Ovary (tissue), 9 donors: ENCODE results near the gene CELF2. TPM values are rescaled to one million over a fixed set of nuclear protein-coding genes. Genes with fewer than 3 reads are reported as not detected.
A peak's percentile ranks its signal among the peaks of the same experiment; 100 is the strongest.

Experiments
- DNase-seq, 5 donors: peaks; one replicate each; pipeline ENCODE4 v3.0.0-alpha.2; 2019 to 2020
- H3K27ac ChIP-seq, 2 donors: fragments of 200-600 bp; one replicate each; pipeline versions ENCODE4 v1.5.1 to v1.8.0; 2019 to 2022
- H3K27me3 ChIP-seq: fragments of 200-600 bp; one replicate; pipeline ENCODE4 v1.8.0; 2022
- H3K36me3 ChIP-seq: fragments of 200-600 bp; sonication (generic); one replicate; pipeline ENCODE4 v1.5.1; 2019
- H3K4me1 ChIP-seq: one replicate; pipeline ENCODE4 v1.8.1; 2013; ENCODE audit warnings: mild to moderate bottlenecking, moderate library complexity; ENCODE audit not compliant: insufficient read depth
- H3K4me3 ChIP-seq: fragments of 200-600 bp; sonication (generic); one replicate; pipeline ENCODE4 v1.5.1; 2017
- H3K9me3 ChIP-seq, 2 donors: fragments of 200-600 bp in 1 of 2; sonication (generic) in 1 of 2; one replicate each; pipeline versions ENCODE4 v1.5.1 to v1.8.1; 2013 to 2019; ENCODE audit warnings: mild to moderate bottlenecking in 1 of 2, moderate library complexity in 1 of 2
- CTCF ChIP-seq, 3 donors: fragments of 450-650 bp in 2 of 3; fragments of 200-600 bp in 1 of 3; IDR thresholded peaks; one replicate each; pipeline versions ENCODE4 v1.5.1 to v1.8.0; 2016 to 2022; ENCODE audit warnings: antibody characterized with exemption in 3 of 3, mild to moderate bottlenecking in 1 of 3
- EP300 ChIP-seq: sonication (generic); formaldehyde crosslinking; IDR thresholded peaks from one replicate; pipeline ENCODE4 v1.6.1; 2017; ENCODE audit warnings: antibody characterized with exemption
- POLR2A ChIP-seq: fragments of 450-650 bp; IDR thresholded peaks from one replicate; pipeline ENCODE4 v1.6.1; 2017; ENCODE audit warnings: antibody characterized with exemption, mild to moderate bottlenecking, moderate library complexity
- WGBS, 3 donors: extraction: QIAGEN DNeasy Blood & Tissue Kit in 1 of 3; methylation state at CpG; one replicate each; pipeline versions ENCODE4 v1.1.5 to v1.1.7; 2013 to 2017; 5-methylcytosine and 5-hydroxymethylcytosine counted together
- intact Hi-C, 4 donors: fragments of 100-400 bp; cut with DNase I; formaldehyde crosslinking; loops; one replicate each; pipeline versions ENCODE4 v1.11.0 to v1.15.1; 2022 to 2023
- polyA plus RNA-seq, 2 donors: library from polyadenylated mRNA; stranded (reverse); fragments of 200-250 nt in 1 of 2; fragments of 350-450 nt in 1 of 2; fragmentation: Illumina TruSeq in 1 of 2; extraction: RNeasy Lipid Tissue Mini Kit (QIAGEN cat#74804) in 1 of 2; gene quantifications; one replicate each; pipeline ENCODE4 v1.2.3, GENCODE V29; 2013 to 2014
- total RNA-seq, 7 donors: library from RNA; depleted of rRNA in 2 of 7; stranded (reverse); fragments of >200 nt in 2 of 7; fragmentation: NEBNext Ultra II Directional in 3 of 7; extraction: Animal tissue kit (Norgen Biotek cat#: 25700) in 3 of 7; gene quantifications; one replicate each; pipeline versions ENCODE4 v1.1.0 to v1.2.4, GENCODE V29; 2016 to 2023
- donor health status: DM: no; HTN: no; CAD: no; lungs with moderate emphysema.
- donor health status: DM: no; HTN: no; CAD: no.
- donor health status: Bipolar disorder and iron deficiency.
- donor health status: DM: yes; HTN: yes; CAD: no.
- donor health status: DM: no; HTN: no; CAD: no.
- donor health status: DM: yes; HTN: yes; CAD: no.

Gene CELF2
- total and polyA plus RNA-seq, 9 donors = 38.8 to 107 (median 69.0) TPM

- Histone ChIP-seq H3K9me3 (no peaks in the 10 kb centered on the region), H3K4me3 (no peak overlapping the region), H3K36me3 (no peaks in the 10 kb centered on the region), H3K27me3 (no peaks in the 10 kb centered on the region), H3K27ac (peak overlapping the region in 1 of 2 donors; percentile 74), H3K4me1 (peaks cover 27% of the 10 kb centered on the region)
- TF ChIP-seq CTCF (IDR thresholded peaks at IDR 0.05) = no peak
- TF ChIP-seq POLR2A = no peak
- no peak for TF ChIP-seq EP300
- no peak for DNase-seq
- 63 to 71% (median 65%) methylated on average over 10 of the region's 10 CpGs for WGBS, 3 donors
- intact Hi-C loops = no loop called here
Measured at GRCh38 chr10:11050301-11051287, 32.9 kb downstream of the CELF2 start.

GRCh38 chr10:11057018-11057417 lies 39.3 kb downstream of the CELF2 start:
- WGBS, 3 donors = 28 to 51% (median 45%) methylated on average over 6 of the region's 6 CpGs

DNA sequence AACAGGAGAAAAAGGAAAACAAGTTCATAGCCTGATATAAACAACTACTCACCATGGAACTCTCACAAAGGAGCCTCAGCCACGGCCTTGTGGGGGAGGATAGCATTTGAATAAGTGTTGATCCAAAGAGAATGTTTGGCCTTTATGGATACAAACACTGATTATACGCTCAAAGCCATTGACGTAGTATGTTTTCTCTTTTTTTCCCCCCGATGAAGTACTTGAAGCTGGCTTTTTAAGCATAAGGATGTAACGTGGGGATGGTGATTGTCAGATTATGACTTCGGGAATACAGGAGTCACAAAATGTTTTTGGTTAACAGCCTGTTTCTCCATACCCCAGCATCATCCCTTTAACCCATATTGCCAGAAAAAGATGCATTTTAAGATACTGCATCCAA lies 39.8 kb downstream of the CELF2 start:
- peak; percentile 47 to 71 (median 67) for DNase-seq
- WGBS, 3 donors = 14 to 29% (median 20%) methylated on average over 6 of the region's 6 CpGs
- Histone ChIP-seq H3K9me3 (no peaks in the 10 kb centered on the region), H3K4me3 (no peak overlapping the region), H3K36me3 (no peaks in the 10 kb centered on the region), H3K27ac (peak overlapping the region; percentile 63 to 73), H3K27me3 (no peaks in the 10 kb centered on the region), H3K4me1 (peaks cover 9% of the 10 kb centered on the region)
- intact Hi-C loops = no loop called here
- TF ChIP-seq EP300 (no peak), POLR2A (no peak), CTCF (IDR thresholded peaks at IDR 0.05) (no peak)

More at GRCh38 chr10:11057018-11057417, 39.3 kb downstream of the CELF2 start:
- peak overlapping the region; percentile 63 to 73 for H3K27ac ChIP-seq
- H3K4me3 ChIP-seq = no peak overlapping the region
- no peaks in the 10 kb centered on the region for H3K27me3 ChIP-seq
- H3K36me3 ChIP-seq = no peaks in the 10 kb centered on the region
- intact Hi-C loops = no loop called here
- DNase-seq = peak; percentile 49 to 64 (median 51)
- TF ChIP-seq POLR2A (no peak), CTCF (IDR thresholded peaks at IDR 0.05) (no peak), EP300 (no peak)
- H3K4me1 ChIP-seq = peaks cover 9% of the 10 kb centered on the region
- H3K9me3 ChIP-seq = no peaks in the 10 kb centered on the region

DNA sequence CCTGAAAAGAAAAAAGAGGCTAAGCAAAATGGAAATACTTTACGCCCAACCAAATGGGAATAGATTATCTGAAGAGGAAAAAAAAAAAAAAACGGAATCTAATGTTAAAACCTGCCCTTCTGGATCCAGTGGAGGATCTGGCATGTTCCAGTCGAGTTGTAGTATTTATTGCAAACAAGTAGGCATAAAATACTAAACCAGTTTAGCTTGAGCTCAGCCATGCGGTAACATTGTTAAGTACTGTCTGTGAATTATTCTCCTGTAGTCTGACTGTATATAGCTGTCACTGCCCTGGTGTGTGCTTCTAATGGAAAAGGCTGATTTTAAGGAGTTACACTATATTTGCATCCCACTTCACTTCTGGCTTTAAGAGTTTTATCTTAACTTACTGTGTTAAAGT lies 40.3 kb downstream of the CELF2 start:
- Histone ChIP-seq H3K9me3 (no peaks in the 10 kb centered on the region), H3K4me3 (no peak overlapping the region), H3K4me1 (peaks cover 9% of the 10 kb centered on the region), H3K36me3 (no peaks in the 10 kb centered on the region), H3K27ac (peak overlapping the region in 1 of 2 donors; percentile 73), H3K27me3 (no peaks in the 10 kb centered on the region)
- 63 to 67% (median 66%) methylated on average over 4 of the region's 4 CpGs for WGBS, 3 donors
- intact Hi-C loops = no loop called here
- DNase-seq = no peak
- TF ChIP-seq CTCF (IDR thresholded peaks at IDR 0.05) = no peak
- no peak for TF ChIP-seq POLR2A
- no peak for TF ChIP-seq EP300
